ENCODE measurements around the gene BCL11A. TPM values are rescaled to one million over a fixed set of nuclear protein-coding genes. Genes with fewer than 3 reads are reported as not detected.

BCL11A gene
- total and polyA plus RNA-seq, 9 donors: 0.81 to 5.7 (median 3.2) TPM; not detected in 1

DNA sequence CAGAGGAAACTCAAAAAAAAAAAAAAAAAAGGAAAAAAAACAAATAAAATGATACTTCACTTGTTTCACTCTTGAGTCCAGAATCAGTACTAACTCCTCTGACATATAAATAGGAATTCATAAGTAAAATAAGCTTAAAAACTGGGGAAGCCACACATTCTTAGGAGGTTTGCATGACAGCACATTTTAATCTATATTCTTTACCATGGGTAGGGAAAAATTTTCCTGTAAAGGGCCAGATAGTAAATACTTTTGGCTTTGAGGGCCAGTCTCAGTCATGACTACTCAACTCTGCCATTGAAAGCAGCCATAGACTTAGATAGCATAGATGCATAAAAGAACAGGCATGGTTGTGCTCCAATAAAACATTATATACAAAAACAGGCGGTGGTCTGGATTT is 145.2 kb downstream of the BCL11A start:
- 94 to 98% (median 97%) methylated on average over 1 of the region's 1 CpG for WGBS, 3 donors
- no peaks in the 10 kb centered on the region for H3K36me3 ChIP-seq
- DNase-seq: no peak
- no peak overlapping the region for H3K27ac ChIP-seq
- no peaks in the 10 kb centered on the region for H3K27me3 ChIP-seq
- H3K4me3 ChIP-seq: no peak overlapping the region
- TF ChIP-seq POLR2A (IDR thresholded peaks at IDR 0.05): no peak
- TF ChIP-seq EP300 (IDR thresholded peaks at IDR 0.05): no peak
- TF ChIP-seq, protein P1, sequence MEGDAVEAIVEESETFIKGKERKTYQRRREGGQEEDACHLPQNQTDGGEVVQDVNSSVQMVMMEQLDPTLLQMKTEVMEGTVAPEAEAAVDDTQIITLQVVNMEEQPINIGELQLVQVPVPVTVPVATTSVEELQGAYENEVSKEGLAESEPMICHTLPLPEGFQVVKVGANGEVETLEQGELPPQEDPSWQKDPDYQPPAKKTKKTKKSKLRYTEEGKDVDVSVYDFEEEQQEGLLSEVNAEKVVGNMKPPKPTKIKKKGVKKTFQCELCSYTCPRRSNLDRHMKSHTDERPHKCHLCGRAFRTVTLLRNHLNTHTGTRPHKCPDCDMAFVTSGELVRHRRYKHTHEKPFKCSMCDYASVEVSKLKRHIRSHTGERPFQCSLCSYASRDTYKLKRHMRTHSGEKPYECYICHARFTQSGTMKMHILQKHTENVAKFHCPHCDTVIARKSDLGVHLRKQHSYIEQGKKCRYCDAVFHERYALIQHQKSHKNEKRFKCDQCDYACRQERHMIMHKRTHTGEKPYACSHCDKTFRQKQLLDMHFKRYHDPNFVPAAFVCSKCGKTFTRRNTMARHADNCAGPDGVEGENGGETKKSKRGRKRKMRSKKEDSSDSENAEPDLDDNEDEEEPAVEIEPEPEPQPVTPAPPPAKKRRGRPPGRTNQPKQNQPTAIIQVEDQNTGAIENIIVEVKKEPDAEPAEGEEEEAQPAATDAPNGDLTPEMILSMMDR (IDR thresholded peaks at IDR 0.05): no peak
- peaks cover 3% of the 10 kb centered on the region for H3K4me1 ChIP-seq (ENCODE audit: insufficient read depth)
- H3K9me3 ChIP-seq: no peaks in the 10 kb centered on the region
- intact Hi-C loops (cut with DNase I): no loop called here

DNA sequence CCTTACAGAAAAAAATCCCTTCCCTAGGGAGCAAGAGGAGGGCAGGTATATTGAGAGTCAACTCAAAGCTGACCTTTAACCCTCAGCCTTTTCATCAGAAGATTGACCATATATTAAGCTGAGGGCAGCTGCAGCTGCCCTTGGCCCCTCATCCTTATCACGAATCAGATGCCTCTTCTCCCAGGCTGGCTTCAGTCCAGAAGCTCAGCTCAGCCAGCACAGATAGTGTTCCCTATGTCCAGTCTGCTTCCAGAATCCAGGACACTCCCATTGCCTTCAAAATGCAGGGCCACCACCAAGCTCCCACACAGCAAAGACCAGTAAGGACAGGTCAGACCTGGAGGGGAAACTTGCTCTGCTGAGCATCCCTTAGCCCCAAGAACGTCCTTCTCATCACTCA is 146.1 kb downstream of the BCL11A start:
- WGBS, 3 donors: 39 to 49% (median 42%) methylated on average over 2 of the region's 2 CpGs
- Histone ChIP-seq H3K27me3 (no peaks in the 10 kb centered on the region), H3K4me3 (no peak overlapping the region), H3K36me3 (no peaks in the 10 kb centered on the region), H3K9me3 (no peaks in the 10 kb centered on the region), H3K4me1 (ENCODE audit: insufficient read depth) (peaks cover 3% of the 10 kb centered on the region), H3K27ac (no peak overlapping the region)
- TF ChIP-seq POLR2A (IDR thresholded peaks at IDR 0.05) (no peak), EP300 (IDR thresholded peaks at IDR 0.05) (no peak)
- TF ChIP-seq, protein P1 (IDR thresholded peaks at IDR 0.05): no peak
- intact Hi-C loops (cut with DNase I): no loop called here
- DNase-seq: no peak

DNA sequence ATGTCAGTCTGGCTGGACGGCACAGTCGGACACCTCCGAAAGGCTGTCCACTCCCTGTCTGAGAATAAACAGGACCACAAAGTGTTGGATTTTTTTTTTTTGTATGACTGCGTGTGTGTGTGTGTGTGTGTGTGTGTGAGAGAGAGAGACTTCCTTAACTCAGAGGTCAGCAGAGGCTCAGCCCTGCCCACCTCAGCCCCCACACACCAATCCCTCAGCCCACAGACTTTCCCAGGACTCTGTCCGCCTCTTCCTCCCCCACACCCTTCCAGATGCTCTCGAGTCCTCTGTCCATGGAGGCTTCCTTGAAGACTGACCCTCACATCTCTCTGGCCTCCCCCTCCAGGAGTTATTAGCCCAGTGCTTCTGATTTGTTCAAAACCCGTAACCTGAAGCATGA is 147.3 kb downstream of the BCL11A start:
- no peak overlapping the region for H3K4me3 ChIP-seq
- 29 to 39% (median 33%) methylated on average over 7 of the region's 7 CpGs for WGBS, 3 donors
- TF ChIP-seq, protein P1 (IDR thresholded peaks at IDR 0.05): no peak
- H3K36me3 ChIP-seq: no peaks in the 10 kb centered on the region
- H3K27me3 ChIP-seq: no peaks in the 10 kb centered on the region
- H3K27ac ChIP-seq: no peak overlapping the region
- no peaks in the 10 kb centered on the region for H3K9me3 ChIP-seq
- DNase-seq: no peak
- intact Hi-C loops (cut with DNase I): no loop called here
- H3K4me1 ChIP-seq (ENCODE audit: insufficient read depth): peaks cover 3% of the 10 kb centered on the region

DNA sequence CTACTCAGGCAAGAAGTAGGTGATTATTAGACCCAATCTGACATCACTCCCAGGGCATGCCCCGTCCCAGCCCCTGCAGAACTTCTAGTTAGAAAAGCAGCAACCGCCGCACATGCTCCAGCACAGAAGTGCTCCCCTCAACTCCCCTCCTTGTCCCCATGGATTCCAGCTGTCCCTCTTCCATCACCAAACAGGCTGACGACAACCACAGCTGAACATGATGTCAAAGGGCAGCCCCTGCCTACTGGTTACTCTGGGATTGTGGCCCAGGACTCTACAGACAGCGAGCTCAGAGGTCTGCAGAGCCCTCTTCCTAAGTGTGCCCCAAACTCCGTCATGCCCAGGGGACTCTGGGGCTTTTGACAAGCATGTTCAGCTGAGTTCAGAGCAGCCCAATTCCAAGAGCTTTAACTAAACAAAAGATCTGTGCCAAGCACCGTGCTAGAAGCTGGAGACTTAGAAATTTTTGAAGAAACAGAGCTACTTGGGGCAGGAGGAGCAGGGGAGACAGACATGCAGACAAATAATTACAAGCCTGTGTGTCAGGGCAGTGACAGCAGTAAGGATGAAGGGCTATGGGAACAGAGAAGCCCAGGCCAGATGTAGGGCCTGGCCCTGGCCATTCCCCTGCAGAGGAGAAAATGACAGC is 148.1 kb downstream of the BCL11A start:
- no peak for TF ChIP-seq POLR2A (IDR thresholded peaks at IDR 0.05)
- TF ChIP-seq, protein P1 (IDR thresholded peaks at IDR 0.05): no peak
- no peak for TF ChIP-seq EP300 (IDR thresholded peaks at IDR 0.05)
- H3K9me3 ChIP-seq: no peaks in the 10 kb centered on the region
- intact Hi-C loops (cut with DNase I): no loop called here
- H3K27ac ChIP-seq: no peak overlapping the region
- no peak overlapping the region for H3K4me3 ChIP-seq
- WGBS, 3 donors: 78 to 81% (median 81%) methylated on average over 7 of the region's 7 CpGs
- no peaks in the 10 kb centered on the region for H3K27me3 ChIP-seq
- no peak for DNase-seq
- no peaks in the 10 kb centered on the region for H3K36me3 ChIP-seq
- no peaks in the 10 kb centered on the region for H3K4me1 ChIP-seq (ENCODE audit: insufficient read depth)

Other genes with a start within 250 kb of the BCL11A start
- gene PAPOLG, start 202.6 kb upstream of the BCL11A start, total RNA-seq: 10 to 100 TPM; 14.1 to 18.4 (median 16.7) TPM
- 10 to 100 TPM in 1 of 2 donors, 1 to 10 TPM in 1; 8.0 to 15.5 TPM for gene PAPOLG, start 202.6 kb upstream of the BCL11A start, polyA plus RNA-seq